Measurements from ENCODE around the gene ACTRT2. TPM values are rescaled to one million over a fixed set of nuclear protein-coding genes. Genes with fewer than 3 reads are reported as not detected.

The ACTRT2 gene
- total RNA-seq, 2 donors from 2014 or later, result not detected

DNA sequence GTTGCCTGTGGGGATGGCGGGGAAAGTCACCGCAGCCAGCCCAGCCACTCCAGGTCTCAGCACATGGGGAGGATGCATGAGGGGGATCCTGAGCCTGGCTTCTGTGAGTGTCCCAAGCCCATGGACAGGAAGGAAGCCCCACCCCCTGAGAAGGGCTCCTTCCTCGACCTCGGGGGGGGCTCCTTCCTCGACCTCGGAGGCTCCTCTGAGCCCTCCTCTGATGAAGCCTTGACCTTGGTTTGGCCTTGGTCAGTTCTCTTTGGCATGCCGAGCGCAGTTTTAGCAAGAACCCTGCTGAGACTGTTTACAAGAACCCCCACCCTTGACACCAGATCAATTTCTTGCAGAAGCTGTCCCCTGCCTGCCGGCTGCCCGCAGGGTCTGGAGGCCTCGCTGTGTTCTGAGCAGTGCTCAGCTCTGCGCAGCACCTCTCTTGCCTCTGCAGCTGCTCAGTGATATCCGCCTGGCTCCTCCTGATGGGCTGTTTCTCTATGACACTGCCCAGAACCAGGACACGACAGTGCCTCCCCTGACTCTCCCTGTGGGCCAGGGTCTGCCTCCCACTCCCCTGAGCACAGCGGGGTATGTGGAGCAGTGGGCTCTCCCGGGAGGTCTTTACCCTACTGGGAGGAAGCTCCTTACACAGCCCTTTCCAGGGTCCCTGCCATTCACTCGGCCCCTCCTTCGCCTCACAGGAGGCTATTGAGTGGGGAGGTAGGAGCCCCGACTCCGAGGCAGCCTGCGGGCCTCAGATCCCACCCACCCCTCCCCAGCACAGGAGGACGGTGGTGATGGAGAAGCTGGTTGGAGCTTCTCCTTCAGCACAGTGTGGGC is 15.4 kb downstream of the ACTRT2 start:
- DNase-seq, result peak in 1 of 2 donors; percentile 17
- intact Hi-C loops (cut with DNase I, micrococcal nuclease), result no loop called here
- no peak for ATAC-seq

DNA sequence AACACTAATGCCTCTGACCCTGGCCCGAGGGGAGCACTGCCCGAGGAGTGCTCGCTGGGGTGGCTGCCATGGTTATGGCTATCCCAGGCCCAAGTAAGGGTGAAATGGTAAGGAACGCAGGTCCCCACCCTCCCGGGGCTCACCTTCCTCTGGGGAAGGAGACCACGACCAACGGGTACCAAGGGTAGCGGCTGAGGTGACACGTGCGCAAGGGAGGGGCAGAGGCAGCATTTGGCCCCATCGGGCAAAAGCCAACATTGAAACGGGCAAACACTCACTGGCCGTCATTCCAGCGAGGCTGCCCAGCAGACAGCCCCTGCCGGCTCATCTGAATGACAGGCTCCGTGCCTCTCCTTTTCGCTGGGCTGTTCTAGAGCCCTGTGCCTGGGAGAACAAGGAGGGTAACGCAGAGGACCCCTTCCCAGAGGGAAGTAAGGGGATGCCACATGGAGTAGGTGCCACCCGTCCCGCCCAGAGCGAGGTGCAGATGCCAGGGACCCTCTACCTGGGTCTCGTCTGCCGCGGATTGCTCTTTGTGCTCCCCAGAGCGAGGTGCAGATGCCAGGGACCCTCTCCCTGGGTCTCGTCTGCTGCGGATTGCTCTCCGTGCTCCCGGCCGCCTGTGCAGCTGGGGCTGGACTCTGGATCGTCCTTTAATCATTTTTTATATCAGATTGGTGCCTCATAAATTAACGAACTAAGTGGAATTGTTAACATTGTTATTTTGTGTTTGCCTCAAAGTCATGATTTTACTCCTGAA is 16.2 kb downstream of the ACTRT2 start:
- ATAC-seq, result no peak

DNA sequence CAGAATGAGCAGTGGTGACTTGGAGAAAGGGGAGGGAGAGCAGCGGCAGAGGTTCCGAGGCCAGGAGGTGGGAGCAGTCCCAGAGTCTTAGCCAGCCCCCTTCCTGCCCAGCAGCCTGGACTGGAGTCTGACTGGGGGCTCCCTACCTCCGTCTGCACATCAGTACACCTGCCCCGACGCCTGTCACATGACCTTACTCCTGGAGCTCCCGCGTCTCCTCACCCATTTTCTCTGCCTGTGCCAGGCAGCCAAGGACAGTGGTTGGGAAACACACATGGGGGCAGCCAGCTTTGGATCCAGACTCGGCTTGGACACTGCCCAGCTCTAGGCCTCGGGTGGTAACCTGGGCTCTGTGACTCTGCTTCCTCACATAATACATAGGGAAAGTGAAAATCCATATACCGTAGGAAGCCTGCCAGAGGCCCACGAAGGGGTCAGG is 16.9 kb downstream of the ACTRT2 start:
- DNase-seq, result peak in 1 of 2 donors; percentile 18

More for the DNA sequence above, 16.2 kb downstream of the ACTRT2 start:
- intact Hi-C loops (cut with DNase I, micrococcal nuclease), result no loop called here
- DNase-seq, result peak in 1 of 2 donors; percentile 10

DNA sequence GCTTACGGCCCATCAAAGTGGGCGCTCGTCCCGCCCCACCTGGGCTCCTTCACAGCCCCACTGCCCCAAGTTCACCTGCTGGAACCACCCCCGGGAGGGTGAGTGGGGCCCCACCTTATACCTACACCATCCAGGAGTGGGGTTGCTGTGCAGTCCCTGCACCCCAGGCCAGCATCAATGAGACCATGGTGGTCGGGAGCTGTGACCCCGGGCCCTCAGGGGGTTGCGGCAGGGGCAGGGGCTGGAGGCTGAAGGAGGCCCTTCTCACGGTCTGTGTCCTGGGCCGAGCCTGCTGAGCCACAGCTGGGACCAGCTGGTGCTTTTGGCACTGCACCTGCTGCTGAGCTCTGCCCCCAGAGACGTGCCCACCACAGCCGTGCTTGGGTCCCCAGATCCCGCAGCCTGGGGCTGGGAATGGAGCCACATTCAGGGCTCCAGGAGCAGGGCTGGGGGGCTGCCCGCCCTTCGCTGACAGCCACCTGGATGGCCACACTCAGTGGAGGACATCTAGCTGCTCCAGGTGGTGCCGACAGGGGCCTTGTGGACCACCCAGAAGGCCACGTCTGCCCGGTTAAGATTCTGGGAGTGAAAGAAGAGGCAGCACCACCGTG is 17.4 kb downstream of the ACTRT2 start:
- intact Hi-C loops (cut with DNase I, micrococcal nuclease), result no loop called here
- DNase-seq, result peak in 1 of 2 donors; percentile 12
- ATAC-seq, result no peak

More for the DNA sequence above, 16.9 kb downstream of the ACTRT2 start:
- ATAC-seq, result no peak
- intact Hi-C loops (cut with DNase I, micrococcal nuclease), result no loop called here

DNA sequence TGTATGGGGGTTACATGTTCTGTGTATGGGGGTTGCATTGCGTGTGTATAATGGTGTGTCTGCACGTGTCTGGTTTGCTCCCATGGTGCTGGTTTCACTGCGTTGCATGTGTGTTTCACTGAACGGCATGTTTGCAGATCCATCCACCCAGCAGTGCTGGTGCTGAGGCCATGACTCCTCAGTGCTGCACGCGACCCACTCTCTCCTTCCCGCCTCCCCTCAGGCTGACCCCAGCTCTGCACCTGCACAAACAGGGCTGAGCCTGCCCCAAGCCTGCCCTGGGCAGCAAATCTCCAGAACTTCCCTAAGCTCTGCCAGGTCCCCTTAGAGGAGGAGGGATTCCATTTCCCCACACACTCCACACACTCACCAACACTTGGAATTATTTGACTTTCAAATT is 18.7 kb downstream of the ACTRT2 start:
- ATAC-seq, result no peak
- intact Hi-C loops (cut with DNase I, micrococcal nuclease), result no loop called here

DNA sequence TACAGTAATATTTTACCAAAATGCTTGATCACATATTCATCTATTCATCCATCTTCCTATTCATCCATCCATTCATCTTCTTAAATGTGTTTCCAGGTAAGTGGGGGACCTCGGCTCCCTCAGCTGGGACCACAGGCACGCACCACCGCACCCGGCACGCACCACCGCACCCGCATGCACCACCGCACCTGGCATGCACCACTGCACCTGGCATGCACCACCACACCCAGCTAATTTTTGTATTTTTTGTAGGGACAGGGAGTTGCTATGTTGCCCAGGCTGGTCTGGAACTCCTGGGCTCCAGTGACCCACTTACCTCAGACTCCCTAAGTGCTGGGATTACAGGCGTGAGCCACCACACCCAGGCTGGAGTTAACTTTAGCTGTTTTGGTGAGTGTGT is 21.2 kb downstream of the ACTRT2 start:
- intact Hi-C loops (cut with DNase I, micrococcal nuclease), result no loop called here
- no peak for ATAC-seq
- DNase-seq, result peak in 1 of 2 donors; percentile 4

More for the DNA sequence above, 18.7 kb downstream of the ACTRT2 start:
- peak in 1 of 2 donors; percentile 12 for DNase-seq

DNA sequence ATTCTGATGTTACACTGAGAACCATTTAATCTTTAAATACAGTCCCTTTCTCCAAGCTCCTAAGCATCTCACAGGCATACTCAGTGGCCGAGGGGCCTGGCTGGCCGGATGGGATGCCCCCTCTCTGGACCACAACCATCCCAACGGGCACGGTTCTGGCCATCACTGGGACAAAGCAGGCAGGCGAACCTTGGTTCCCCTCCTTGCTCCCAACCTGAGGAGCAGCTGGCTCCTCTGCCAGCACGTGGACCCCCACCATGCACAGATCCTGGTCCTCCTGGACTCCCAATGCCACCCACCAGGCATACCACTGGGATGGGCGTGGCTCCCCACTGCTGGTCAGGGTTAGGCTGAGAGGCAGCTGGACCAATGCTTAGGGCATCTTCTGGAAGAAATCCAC is 27.9 kb downstream of the ACTRT2 start:
- ATAC-seq, result no peak

DNA sequence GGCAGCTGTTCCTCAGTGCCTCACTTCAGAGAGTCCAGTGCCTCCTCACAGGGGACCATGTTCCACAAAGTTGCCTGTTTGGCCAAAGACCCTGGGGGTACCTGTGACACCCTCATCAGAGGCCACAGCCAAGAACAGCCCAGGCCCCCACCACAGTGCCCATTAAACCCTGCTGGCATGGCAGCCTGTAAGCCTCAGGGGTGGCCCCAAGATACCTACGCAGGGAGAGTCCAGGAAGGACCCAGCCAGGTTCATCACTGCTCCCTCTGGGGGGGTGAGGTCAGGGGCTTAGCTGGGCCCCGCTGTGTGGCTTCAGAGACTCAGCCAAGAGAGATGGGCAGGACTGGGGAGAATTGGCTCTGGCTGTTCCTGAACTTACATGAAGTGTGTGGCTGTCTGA is 28.6 kb downstream of the ACTRT2 start:
- intact Hi-C loops (cut with DNase I, micrococcal nuclease), result no loop called here
- ATAC-seq (no peak), DNase-seq (peak in 1 of 2 donors; percentile 8)

More for the DNA sequence above, 27.9 kb downstream of the ACTRT2 start:
- intact Hi-C loops (cut with DNase I, micrococcal nuclease), result no loop called here
- peak in 1 of 2 donors; percentile 11 for DNase-seq

DNA sequence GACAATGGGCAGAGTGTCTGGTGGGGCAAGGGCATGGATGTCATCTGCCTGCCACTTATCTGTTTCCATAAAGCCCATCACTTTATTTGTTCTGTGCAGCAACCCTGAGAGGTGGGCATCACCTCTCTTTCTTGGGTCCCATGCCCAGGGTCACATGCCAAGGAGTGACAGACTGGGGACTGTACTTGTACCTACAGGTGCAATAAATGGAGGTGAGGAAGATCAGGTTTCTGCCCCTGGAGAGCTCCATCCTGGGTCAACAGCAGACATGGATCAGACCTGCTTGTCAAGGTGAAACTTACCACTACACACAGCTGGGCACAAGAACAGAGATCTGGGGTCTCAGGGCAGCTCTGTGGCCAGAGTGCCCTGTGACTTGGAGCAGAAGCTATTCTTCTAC is 29.3 kb downstream of the ACTRT2 start:
- intact Hi-C loops (cut with DNase I, micrococcal nuclease), result no loop called here
- no peak for ATAC-seq
- DNase-seq, result peak in 1 of 2 donors; percentile 4

DNA sequence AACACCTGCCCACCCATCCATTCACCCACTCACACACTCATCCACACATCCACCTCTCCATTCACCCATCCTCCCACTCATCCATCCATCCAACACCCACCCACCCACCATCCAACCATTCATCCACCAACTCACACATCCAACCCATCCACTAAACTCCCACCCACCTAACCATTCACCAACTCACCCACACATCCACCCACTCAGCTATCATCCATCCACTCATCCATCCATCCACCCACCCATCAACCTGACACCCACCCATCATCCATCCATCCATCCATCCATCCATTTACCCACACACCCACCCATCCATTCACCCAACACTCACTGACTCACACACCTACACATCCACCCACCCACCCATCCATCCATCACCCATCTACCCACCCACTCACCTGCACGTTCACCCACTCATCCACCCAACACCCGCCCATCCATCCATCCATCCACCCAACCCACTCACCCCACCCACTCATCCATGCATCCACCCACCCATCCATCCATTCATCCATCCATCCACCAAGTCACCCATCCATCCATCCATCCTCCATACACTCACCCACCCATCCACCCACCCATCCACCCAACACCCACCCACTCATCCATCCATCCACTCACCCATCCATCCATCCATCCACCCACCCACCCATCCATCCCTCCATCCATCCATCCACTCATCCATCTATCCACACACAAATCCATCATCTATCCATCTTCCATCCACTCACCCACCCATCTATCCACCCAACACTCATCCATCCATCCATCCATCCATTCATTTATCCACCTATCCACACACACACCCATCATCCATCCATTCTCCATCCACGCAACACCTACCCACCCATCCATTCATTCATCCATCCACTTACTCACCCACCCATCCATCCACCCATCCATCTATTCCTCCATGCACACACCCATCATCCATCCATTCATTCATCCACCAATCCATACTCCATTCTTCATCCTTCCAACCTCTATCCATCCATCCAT is 30.3 kb downstream of the ACTRT2 start:
- intact Hi-C loops (cut with DNase I, micrococcal nuclease), result no loop called here
- no peak for ATAC-seq
- DNase-seq, result no peak

DNA sequence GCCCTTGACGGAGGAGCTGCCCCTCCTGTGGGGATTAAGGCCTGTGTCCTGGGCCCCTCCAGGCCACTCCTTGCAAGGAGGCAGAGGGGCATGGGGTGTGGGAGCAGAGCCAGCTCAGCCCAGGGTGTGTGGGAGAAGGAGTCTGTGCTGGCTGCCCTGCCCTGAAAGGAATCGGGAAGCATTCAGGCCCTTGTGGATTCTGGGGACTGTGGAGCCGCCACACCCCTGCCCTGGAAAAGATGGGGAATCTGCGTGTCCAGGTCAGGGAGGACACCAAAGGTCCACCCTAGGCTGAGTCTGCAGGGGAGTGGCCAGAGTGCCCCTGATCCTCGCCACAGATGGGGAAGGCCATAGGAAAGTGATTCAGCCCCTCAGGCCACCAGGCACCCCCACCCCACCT is 31.2 kb downstream of the ACTRT2 start:
- ATAC-seq, result no peak
- DNase-seq, result peak in 1 of 2 donors; percentile 3
- intact Hi-C loops (cut with DNase I, micrococcal nuclease), result no loop called here

DNA sequence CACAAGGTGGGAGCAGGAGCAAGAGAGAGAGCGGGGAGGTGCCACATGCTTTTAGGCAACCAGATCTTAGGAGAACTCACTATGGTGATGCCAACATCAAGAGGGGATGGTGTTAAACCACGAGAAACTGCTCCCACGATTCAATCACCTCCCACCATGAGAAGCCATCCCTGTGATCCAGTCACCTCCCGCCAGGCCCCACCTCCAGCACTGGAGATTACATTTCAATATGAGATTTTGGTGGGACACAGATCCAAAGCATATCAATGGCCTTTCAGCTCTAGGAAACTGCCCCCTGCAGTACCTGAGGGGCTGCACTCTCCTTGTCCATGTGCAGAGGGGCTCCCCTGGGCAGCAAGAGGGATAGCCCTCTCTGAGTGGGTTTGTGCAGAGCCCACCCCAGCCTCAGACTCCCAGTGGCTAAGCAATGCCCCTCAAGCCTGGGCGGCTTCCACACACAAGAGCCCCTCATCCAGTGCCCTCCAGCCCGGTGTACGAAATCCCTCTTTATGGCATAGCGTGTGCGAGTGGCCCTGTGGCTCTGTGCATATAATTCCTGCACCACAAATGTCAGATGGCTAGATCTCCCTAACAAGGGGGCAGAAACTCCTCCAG is 32.2 kb downstream of the ACTRT2 start:
- ATAC-seq (no peak), DNase-seq (peak in 1 of 2 donors; percentile 2)
- intact Hi-C loops (cut with DNase I, micrococcal nuclease), result no loop called here

DNA sequence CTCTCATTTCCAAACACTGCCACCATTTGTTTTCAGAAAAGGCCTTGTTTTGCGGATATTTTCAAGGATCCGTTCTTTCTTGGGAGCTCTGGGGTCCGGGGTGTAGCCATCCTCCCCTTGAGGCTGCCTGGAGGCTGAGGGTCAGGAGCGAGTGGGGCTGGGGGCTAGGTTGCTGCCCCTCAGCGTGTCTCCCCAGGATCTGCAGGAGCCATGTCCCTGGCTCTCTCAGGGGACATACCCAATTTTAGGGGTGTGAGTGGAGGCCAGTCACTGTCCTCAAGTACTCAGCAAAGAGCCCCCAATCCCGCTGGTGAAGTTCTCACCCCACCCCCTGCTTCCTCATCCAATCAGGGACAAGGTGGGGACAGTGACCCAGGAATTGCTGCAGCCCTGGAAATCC is 32.7 kb downstream of the ACTRT2 start:
- intact Hi-C loops (cut with DNase I, micrococcal nuclease), result no loop called here
- no peak for DNase-seq

DNA sequence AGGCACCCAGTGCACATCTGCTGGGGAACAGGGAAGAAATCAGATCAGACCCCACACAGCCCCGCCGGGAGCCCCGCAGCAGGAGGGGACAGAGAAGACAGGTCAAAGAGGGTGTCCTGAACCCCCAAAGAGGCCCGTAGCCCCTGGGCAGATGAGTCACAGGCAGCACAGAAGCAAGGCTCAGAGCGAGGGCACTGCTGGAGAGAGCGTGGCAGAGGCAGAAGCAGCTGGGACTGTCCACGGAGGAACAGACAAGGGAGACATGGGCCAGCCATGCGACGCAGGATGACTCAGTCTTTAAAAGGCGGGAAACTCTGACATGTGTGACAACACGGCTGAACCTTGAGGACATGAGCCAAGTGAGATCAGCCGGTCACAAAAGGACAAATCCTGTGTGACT is 33.2 kb downstream of the ACTRT2 start:
- intact Hi-C loops (cut with DNase I, micrococcal nuclease), result no loop called here
- ATAC-seq (no peak), DNase-seq (peak in 1 of 2 donors; percentile 13)

More for the DNA sequence above, 32.7 kb downstream of the ACTRT2 start:
- ATAC-seq, result no peak

DNA sequence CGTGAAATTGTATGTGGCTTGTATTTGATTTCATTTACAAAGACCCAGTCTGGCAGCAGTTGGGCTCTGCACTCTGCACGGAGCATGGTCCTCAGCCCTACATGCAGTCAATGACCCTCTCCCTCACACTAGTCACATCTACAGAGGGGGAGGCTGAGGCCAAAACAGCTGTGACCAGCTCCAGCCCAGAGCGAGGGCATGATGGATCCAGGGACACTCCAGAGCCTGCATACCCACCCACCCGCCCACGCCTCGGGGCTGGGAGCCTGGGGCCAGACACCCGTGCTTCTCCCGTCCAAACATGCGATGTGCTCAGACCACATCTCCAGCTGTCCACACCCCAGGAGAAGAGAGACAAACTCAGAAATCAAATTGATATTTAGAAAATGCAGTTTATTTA is 33.8 kb downstream of the ACTRT2 start:
- ATAC-seq (no peak), DNase-seq (peak in 1 of 2 donors; percentile 1)
- intact Hi-C loops (cut with DNase I, micrococcal nuclease), result no loop called here

DNA sequence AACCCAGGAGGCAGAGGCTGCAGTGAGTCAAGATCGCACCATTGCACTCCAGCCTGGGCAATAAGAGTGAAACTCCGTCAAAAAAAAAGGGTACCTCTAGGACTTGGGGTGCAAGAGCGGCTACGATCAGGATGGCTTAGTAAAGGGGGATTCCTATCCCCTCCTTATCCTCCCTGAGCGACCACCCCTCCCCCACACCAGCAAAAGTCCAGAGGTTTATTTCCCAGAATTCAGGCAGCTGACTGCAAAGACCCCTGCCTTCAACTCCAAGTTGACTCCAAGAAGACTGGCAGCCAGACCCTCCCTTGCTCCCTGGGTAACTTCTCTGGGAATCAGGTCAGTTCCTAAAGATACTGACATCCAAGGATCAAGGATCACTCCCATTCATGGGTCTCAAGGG is 35.4 kb downstream of the ACTRT2 start:
- intact Hi-C loops (cut with DNase I, micrococcal nuclease), result no loop called here
- ATAC-seq, result no peak
- peak in 1 of 2 donors; percentile 6 for DNase-seq

DNA sequence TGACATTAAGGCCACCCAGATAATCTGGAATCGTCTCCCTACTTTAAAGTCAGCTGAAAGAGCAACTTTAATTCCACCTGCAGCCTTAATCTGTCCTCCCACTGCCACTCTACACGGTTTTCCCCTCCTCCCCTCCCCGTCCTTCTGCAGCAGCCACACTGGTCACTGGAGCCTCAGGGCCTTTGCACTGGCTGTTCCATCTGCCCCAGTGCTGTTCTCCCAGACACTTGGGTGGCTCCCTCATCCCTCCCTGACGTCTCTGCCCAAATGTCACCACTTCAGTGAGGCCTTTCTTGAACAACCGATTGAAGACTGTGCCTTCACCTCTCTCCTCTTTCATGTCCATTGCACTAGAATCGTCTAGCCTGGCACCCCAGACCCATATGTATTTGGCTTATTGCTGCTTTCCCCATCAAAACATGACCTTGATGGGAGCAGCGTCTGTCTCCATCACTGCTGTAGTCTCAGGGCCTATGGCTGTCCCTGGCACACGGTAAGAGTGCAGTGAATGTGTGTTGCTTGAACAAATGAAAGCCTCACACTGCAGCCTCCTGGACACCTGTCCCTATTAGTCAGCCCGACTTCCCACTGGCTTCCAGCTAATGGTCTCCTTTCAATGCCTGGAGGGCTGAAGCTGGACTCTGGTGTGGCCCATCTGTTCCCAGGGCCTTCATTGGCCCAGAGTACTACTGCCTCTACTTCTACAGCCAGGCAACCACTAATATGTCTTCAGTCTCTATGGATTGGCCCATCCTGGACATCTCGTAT is 37.2 kb downstream of the ACTRT2 start:
- intact Hi-C loops (cut with DNase I, micrococcal nuclease), result no loop called here
- peak in 1 of 2 donors; percentile 6 for DNase-seq
- no peak for ATAC-seq
